IPS DF 6.9 (cell line): ENCODE measurements around the gene ABHD17C.

ENCODE experiments used
- DNase-seq: peaks from one replicate; pipeline ENCODE4 v3.0.0-alpha.2; 2013; ENCODE audit warnings: low read depth, low spot score
- H3K27ac ChIP-seq: one replicate; pipeline ENCODE4 v1.5.1; 2013; ENCODE audit warnings: low read length, control low read depth
- H3K27me3 ChIP-seq: 2 replicates; pipeline ENCODE4 v1.6.1; 2013; ENCODE audit warnings: mild to moderate bottlenecking, low read length; ENCODE audit not compliant: control insufficient read depth, insufficient read depth
- H3K36me3 ChIP-seq: 2 replicates; pipeline ENCODE4 v1.6.1; 2013; ENCODE audit warnings: low read length; ENCODE audit not compliant: control insufficient read depth, insufficient read depth
- H3K4me1 ChIP-seq: 2 replicates; pipeline ENCODE4 v1.6.1; 2013; ENCODE audit warnings: low read length; ENCODE audit not compliant: control insufficient read depth, insufficient read depth
- H3K4me3 ChIP-seq: 2 replicates; pipeline ENCODE4 v1.5.1; 2013; ENCODE audit warnings: mild to moderate bottlenecking, low read length
- H3K9me3 ChIP-seq: 2 replicates; pipeline ENCODE4 v1.6.1; 2013; ENCODE audit warnings: low read length, inconsistent platforms; ENCODE audit not compliant: control insufficient read depth, insufficient read depth
- WGBS: extraction: QIAGEN DNeasy Blood & Tissue Kit; methylation state at CpG from one replicate; pipeline ENCODE4 v1.1.7; 2013; ENCODE audit warnings: mixed read lengths, missing lambda C conversion rate; ENCODE audit not compliant: insufficient read length, insufficient coverage; 5-methylcytosine and 5-hydroxymethylcytosine counted together

Gene ABHD17C

GRCh38 chr15:80668546-80669236, 26.4 kb upstream of the ABHD17C start:
- no peak for DNase-seq
- H3K9me3 ChIP-seq = no peaks in the 10 kb centered on the region
- no peaks in the 10 kb centered on the region for H3K4me1 ChIP-seq
- WGBS = no CpG with 5 or more reads among the region's 3 CpGs
- H3K27ac ChIP-seq = no peak overlapping the region
- H3K36me3 ChIP-seq = no peaks in the 10 kb centered on the region
- no peaks in the 10 kb centered on the region for H3K27me3 ChIP-seq
- H3K4me3 ChIP-seq = no peak overlapping the region

DNA sequence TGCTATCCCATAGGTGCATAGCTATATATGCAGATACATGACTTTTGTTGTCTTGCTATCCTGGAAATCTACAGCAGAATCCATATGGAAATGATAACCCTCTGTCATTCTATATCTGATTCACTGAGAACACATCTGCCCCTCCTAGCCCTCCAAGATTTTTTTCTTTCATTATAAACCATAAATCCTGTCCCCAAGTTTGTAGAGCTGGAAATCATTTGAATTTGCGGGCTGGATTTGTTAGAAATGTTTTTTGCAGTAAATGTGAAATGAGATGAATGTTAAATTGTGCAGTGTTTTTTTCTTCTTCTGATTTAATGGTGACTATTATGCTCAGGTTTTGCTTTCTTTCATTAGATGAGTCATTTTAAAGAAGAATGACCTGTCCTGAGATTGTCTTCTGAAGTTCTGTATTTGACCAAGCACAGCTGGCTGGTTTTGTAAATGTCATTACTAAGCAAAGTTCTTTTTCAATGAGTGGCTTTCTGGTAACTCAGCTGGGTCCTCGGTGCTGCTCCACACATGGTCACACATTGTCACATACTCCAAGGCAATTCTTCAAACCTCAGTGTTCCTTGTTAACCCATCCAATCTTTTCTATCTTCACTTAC, 25.3 kb upstream of the ABHD17C start:
- Histone ChIP-seq H3K27ac (no peak overlapping the region), H3K36me3 (no peaks in the 10 kb centered on the region), H3K9me3 (no peaks in the 10 kb centered on the region), H3K4me1 (no peaks in the 10 kb centered on the region), H3K27me3 (no peaks in the 10 kb centered on the region), H3K4me3 (no peak overlapping the region)
- DNase-seq = no peak
- 100% methylated on average over 1 of the region's 2 CpGs for WGBS

- Histone ChIP-seq H3K27ac (no peak overlapping the region), H3K27me3 (no peaks in the 10 kb centered on the region), H3K4me3 (no peak overlapping the region), H3K4me1 (no peaks in the 10 kb centered on the region), H3K36me3 (no peaks in the 10 kb centered on the region), H3K9me3 (no peaks in the 10 kb centered on the region)
- DNase-seq = no peak
- WGBS = no CpG with 5 or more reads among the region's 6 CpGs
Observed at GRCh38 chr15:80673561-80674244, 21.4 kb upstream of the ABHD17C start.

GRCh38 chr15:80674245-80674614, 20.9 kb upstream of the ABHD17C start:
- no peaks in the 10 kb centered on the region for H3K27me3 ChIP-seq
- H3K36me3 ChIP-seq = no peaks in the 10 kb centered on the region
- no peak overlapping the region for H3K4me3 ChIP-seq
- no peak for DNase-seq
- no peaks in the 10 kb centered on the region for H3K9me3 ChIP-seq
- no peak overlapping the region for H3K27ac ChIP-seq
- no peaks in the 10 kb centered on the region for H3K4me1 ChIP-seq

- no CpG with 5 or more reads among the region's 2 CpGs for WGBS
- no peak for DNase-seq
- Histone ChIP-seq H3K4me1 (peaks cover 2% of the 10 kb centered on the region; the same call in 1 of the 2 replicates), H3K36me3 (no peaks in the 10 kb centered on the region), H3K9me3 (no peaks in the 10 kb centered on the region), H3K27ac (no peak overlapping the region), H3K4me3 (no peak overlapping the region), H3K27me3 (no peaks in the 10 kb centered on the region)
Observed at GRCh38 chr15:80677041-80677440, 18.1 kb upstream of the ABHD17C start.

DNA sequence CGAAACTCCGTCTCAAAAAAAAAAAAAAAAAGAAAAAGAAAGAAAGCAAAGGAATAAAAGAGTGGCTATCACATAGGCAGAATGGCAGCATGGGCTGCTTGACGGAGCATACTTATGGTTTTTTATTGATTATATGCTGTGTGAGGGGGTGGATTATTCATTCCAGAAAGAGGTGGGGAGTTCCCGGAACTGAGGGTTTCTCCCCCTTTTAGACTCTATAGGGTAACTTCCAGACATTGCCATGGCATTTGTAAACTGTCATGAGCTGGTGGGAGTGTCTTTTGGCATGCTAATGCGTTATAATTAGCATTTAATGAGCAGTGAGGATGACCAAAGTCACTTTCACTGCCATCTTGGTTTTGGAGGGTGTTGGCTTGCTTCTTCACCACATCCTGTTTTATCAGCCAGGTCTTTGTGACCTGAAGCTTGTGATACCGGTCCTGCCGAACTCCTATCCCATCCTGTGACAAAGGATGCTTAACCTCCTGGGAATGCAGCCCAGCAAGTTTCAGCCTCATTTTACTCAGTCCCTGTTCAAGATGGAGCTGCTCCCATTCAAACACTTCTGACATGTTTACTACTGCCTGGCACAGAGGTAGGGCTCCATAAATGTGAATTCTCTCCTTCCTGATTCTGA, 15.8 kb upstream of the ABHD17C start:
- Histone ChIP-seq H3K4me1 (peaks cover 2% of the 10 kb centered on the region; the same call in 1 of the 2 replicates), H3K36me3 (no peaks in the 10 kb centered on the region), H3K27ac (no peak overlapping the region), H3K4me3 (no peak overlapping the region), H3K9me3 (no peaks in the 10 kb centered on the region), H3K27me3 (no peaks in the 10 kb centered on the region)
- DNase-seq = no peak
- WGBS = no CpG with 5 or more reads among the region's 7 CpGs

GRCh38 chr15:80679804-80680175, 15.3 kb upstream of the ABHD17C start:
- Histone ChIP-seq H3K4me1 (peaks cover 2% of the 10 kb centered on the region; the same call in 1 of the 2 replicates), H3K27ac (no peak overlapping the region), H3K4me3 (no peak overlapping the region), H3K9me3 (no peaks in the 10 kb centered on the region), H3K27me3 (no peaks in the 10 kb centered on the region), H3K36me3 (no peaks in the 10 kb centered on the region)
- no peak for DNase-seq
- no CpG with 5 or more reads among the region's 2 CpGs for WGBS

DNA sequence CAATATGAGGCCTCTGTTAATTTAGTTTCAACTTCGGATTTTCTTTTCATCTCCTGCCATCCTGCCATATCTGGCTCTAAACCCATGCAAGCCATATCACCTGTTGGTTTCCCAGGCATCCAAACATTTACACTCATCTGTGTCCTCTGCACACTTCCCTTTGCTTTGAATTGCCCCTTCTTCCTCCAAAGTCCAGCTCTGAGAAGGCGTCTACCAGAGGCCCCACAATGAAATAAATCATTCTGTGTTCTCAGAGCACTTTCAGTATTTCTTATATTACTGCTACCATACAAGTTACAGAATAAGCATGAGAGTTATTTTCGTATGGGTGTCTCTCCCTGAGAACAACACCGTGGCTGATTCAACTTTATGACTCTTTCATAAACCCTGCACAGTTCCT, 12.9 kb upstream of the ABHD17C start:
- Histone ChIP-seq H3K4me3 (no peak overlapping the region), H3K9me3 (no peaks in the 10 kb centered on the region), H3K27ac (no peak overlapping the region), H3K36me3 (no peaks in the 10 kb centered on the region), H3K4me1 (peaks cover 2% of the 10 kb centered on the region; the same call in 1 of the 2 replicates), H3K27me3 (no peaks in the 10 kb centered on the region)
- no peak for DNase-seq
- no CpG with 5 or more reads among the region's 4 CpGs for WGBS

DNA sequence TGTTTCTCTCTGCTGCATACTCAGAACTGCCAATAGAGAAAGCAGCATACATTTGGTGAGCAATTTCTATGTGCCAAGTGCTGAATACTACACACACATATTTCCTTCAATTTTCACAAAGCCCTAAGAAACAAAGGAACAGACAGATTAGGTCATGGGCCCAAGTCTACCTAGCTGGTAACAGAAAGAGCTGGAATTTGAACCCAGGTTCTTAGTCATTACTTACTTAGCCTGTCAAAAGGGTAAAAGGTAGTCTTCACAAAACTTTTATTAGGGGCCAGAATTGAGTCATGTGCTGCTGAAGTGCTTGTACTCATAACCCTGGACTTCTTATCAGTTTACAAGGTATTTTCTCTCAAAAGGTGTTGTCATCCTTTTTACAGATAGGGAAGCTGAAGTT, 10.4 kb upstream of the ABHD17C start:
- H3K4me3 ChIP-seq = no peak overlapping the region
- H3K9me3 ChIP-seq = no peaks in the 10 kb centered on the region
- H3K36me3 ChIP-seq = no peaks in the 10 kb centered on the region
- H3K4me1 ChIP-seq = no peaks in the 10 kb centered on the region
- H3K27ac ChIP-seq = no peak overlapping the region
- no peaks in the 10 kb centered on the region for H3K27me3 ChIP-seq
- no peak for DNase-seq

GRCh38 chr15:80685628-80686027, 9.5 kb upstream of the ABHD17C start:
- no peaks in the 10 kb centered on the region for H3K27me3 ChIP-seq
- no CpG with 5 or more reads among the region's 1 CpG for WGBS
- H3K9me3 ChIP-seq = no peaks in the 10 kb centered on the region
- H3K4me1 ChIP-seq = no peaks in the 10 kb centered on the region
- DNase-seq = no peak
- H3K4me3 ChIP-seq = no peak overlapping the region
- H3K27ac ChIP-seq = no peak overlapping the region
- H3K36me3 ChIP-seq = no peaks in the 10 kb centered on the region
